Tibial nerve (tissue), 3 donors: ENCODE data around the gene ADK.

Source experiments
- CTCF ChIP-seq, 5 experiments: fragments of 200-600 bp in 3 of 5; fragments of 450-650 bp in 2 of 5; sonication (generic) in 3 of 5; IDR thresholded peaks; one replicate each; pipeline ENCODE4 v1.5.1; 2016 to 2019; ENCODE audit warnings: antibody characterized with exemption in 5 of 5, mild to moderate bottlenecking in 3 of 5, moderate library complexity in 2 of 5
- POLR2A ChIP-seq, 2 donors: fragments of 450-650 bp; IDR thresholded peaks; one replicate each; pipeline ENCODE4 v1.6.1; 2017; ENCODE audit warnings: antibody characterized with exemption in 2 of 2, mild to moderate bottlenecking in 2 of 2, moderate library complexity in 2 of 2

- TF ChIP-seq CTCF (IDR thresholded peaks at IDR 0.05) (no peak), POLR2A (IDR thresholded peaks at IDR 0.05) (no peak)
These were observed 186.5 kb downstream of the ADK start for GRCh38 chr10:74337330-74338016.
